HCT116 (cell line): ENCODE data around the gene AXDND1. TPM values are rescaled to one million over a fixed set of nuclear protein-coding genes. Genes with fewer than 3 reads are reported as not detected.
A peak's percentile ranks its signal among the peaks of the same experiment; 100 is the strongest.

Experiments used
- ATAC-seq: fragments of 200-7000 bp; cut with Tn5 transposase; 2 replicates; pipeline ENCODE4 v1.9.1; 2020; ENCODE audit warnings: mild to moderate bottlenecking, moderate library complexity
- BruUV-seq: library from RNA; stranded (reverse); fragments of 400-500 nt; replicated peaks from 2 replicates; lab custom pipeline; 2021; lab: Mats Ljungman, UMichigan
- CTCF ChIA-PET: fragments of 300-600 bp; sonication (Branson Sonifier 250); formaldehyde crosslinking; loops from one replicate; lab custom pipeline; 2021; ENCODE audit warnings: antibody characterized with exemption; lab: Charles Lee
- POLR2A ChIA-PET: fragments of 300-600, 350-600 bp; sonication (Branson Sonifier 250); formaldehyde crosslinking; loops from one replicate; lab custom pipeline; 2021; ENCODE audit warnings: antibody characterized with exemption; lab: Charles Lee
- RAD21 ChIA-PET, 2 experiments: fragments of 300-600 bp; sonication (Branson Sonifier 250); formaldehyde crosslinking; loops; one replicate each; lab custom pipeline; 2023; ENCODE audit warnings: low total read pairs in 2 of 2; ENCODE audit not compliant: uncharacterized antibody in 2 of 2, unreplicated experiment in 2 of 2, low non-redundant PET in 1 of 2; lab: Charles Lee
- DNase-seq: peaks from one replicate; pipeline ENCODE4 v3.0.0-alpha.2; 2010; ENCODE audit warnings: low read depth, low spot score
- H2AFZ ChIP-seq: fragments of 200-600 bp; shearing (Covaris generic), sonication (generic); 2 replicates; pipeline ENCODE4 v1.6.1; 2017; ENCODE audit warnings: low read depth, mixed run types, mixed read lengths, antibody characterized with exemption, low read length; ENCODE audit not compliant: poor library complexity, severe bottlenecking
- H3K27ac ChIP-seq: 2 replicates; pipeline ENCODE4 v1.5.1; 2012; ENCODE audit warnings: low read depth, low read length
- H3K27me3 ChIP-seq: fragments of 200-600 bp; sonication (generic); 2 replicates; pipeline ENCODE4 v1.6.1; 2016; ENCODE audit warnings: mixed run types, low read length, mixed read lengths; ENCODE audit not compliant: insufficient read depth
- H3K36me3 ChIP-seq, 2 experiments: fragments of 200-500 bp in 1 of 2; fragments of 200-600 bp in 1 of 2; sonication (Bioruptor generic) in 1 of 2; sonication (generic) in 1 of 2; 2 replicates each; pipeline versions ENCODE4 v1.5.1 to v1.6.1; 2014 to 2016; ENCODE audit warnings: low read length in 2 of 2, inconsistent platforms in 1 of 2, mixed read lengths in 1 of 2, mixed run types in 1 of 2; ENCODE audit not compliant: insufficient read depth in 2 of 2, control insufficient read depth in 1 of 2
- H3K4me1 ChIP-seq, 2 experiments: fragments of 200-600 bp in 1 of 2; sonication (generic) in 1 of 2; 2 replicates each; pipeline versions ENCODE4 v1.5.1 to v1.6.1; 2012 to 2017; ENCODE audit warnings: low read length in 2 of 2, inconsistent platforms in 1 of 2, mild to moderate bottlenecking in 1 of 2, mixed read lengths in 1 of 2, mixed run types in 1 of 2, moderate library complexity in 1 of 2; ENCODE audit not compliant: insufficient read depth in 2 of 2, control insufficient read depth in 1 of 2
- H3K4me2 ChIP-seq: fragments of 200-600 bp; sonication (generic); 2 replicates; pipeline ENCODE4 v1.6.1; 2017; ENCODE audit warnings: mixed run types, low read length, mixed read lengths
- H3K4me3 ChIP-seq, 2 experiments: fragments of 200-600 bp in 1 of 2; sonication (generic) in 1 of 2; replicated peaks in 1 of 2; 2 replicates each; pipeline ENCODE4 v1.5.1; 2011 to 2016; ENCODE audit warnings: low read length in 2 of 2, control low read depth in 1 of 2, low read depth in 1 of 2, mild to moderate bottlenecking in 1 of 2, mixed read lengths in 1 of 2, mixed run types in 1 of 2
- H3K79me2 ChIP-seq: fragments of 200-600 bp; sonication (generic); 2 replicates; pipeline ENCODE4 v1.6.1; 2017; ENCODE audit warnings: mild to moderate bottlenecking, mixed run types, low read length, moderate library complexity, mixed read lengths; ENCODE audit not compliant: insufficient read depth
- H3K9ac ChIP-seq: fragments of 200-600 bp; sonication (generic); 2 replicates; pipeline ENCODE4 v1.6.1; 2016; ENCODE audit warnings: low read length, mixed read lengths
- H3K9me2 ChIP-seq: fragments of 200-600 bp; sonication (generic), shearing (Covaris generic); 2 replicates; pipeline ENCODE4 v1.6.1; 2017; ENCODE audit warnings: mixed run types, mild to moderate bottlenecking, moderate library complexity; ENCODE audit not compliant: insufficient read depth
- H3K9me3 ChIP-seq, 2 experiments: fragments of 200-500 bp in 1 of 2; fragments of 200-600 bp in 1 of 2; sonication (Bioruptor generic) in 1 of 2; sonication (generic) in 1 of 2; 2 replicates each; pipeline ENCODE4 v1.6.1; 2014 to 2017; ENCODE audit warnings: low read length in 2 of 2, mixed read lengths in 2 of 2, inconsistent platforms in 1 of 2, low read depth in 1 of 2, mild to moderate bottlenecking in 1 of 2, mixed run types in 1 of 2, moderate library complexity in 1 of 2; ENCODE audit not compliant: control insufficient read depth in 1 of 2, insufficient read depth in 1 of 2
- H4K20me1 ChIP-seq: fragments of 200-600 bp; sonication (generic), shearing (Covaris generic); 2 replicates; pipeline ENCODE4 v1.6.1; 2017; ENCODE audit warnings: mixed run types, mild to moderate bottlenecking, moderate library complexity; ENCODE audit not compliant: insufficient read depth
- CTCF ChIP-seq, 3 experiments: fragments of 200-600 bp in 1 of 3; sonication (generic) in 1 of 3; IDR thresholded peaks in 2 of 3; conservative IDR thresholded peaks in 1 of 3; 2 replicates each; pipeline ENCODE4 v1.5.1; 2012 to 2017; ENCODE audit warnings: low read depth in 2 of 3, low read length in 2 of 3, antibody characterized with exemption in 1 of 3, borderline replicate concordance in 1 of 3, control low read depth in 1 of 3, mild to moderate bottlenecking in 1 of 3, mixed read lengths in 1 of 3, mixed run types in 1 of 3, moderate library complexity in 1 of 3; ENCODE audit not compliant: insufficient read depth in 1 of 3
- MAX ChIP-seq: IDR thresholded peaks from 2 replicates; pipeline ENCODE4 v1.6.1; 2012
- POLR2A ChIP-seq: IDR thresholded peaks from 2 replicates; pipeline ENCODE4 v1.7.0; 2011; ENCODE audit warnings: borderline replicate concordance; ENCODE audit not compliant: insufficient read depth, insufficient read length; ENCODE audit errors: extremely low read depth
- POLR2AphosphoS5 ChIP-seq: IDR thresholded peaks from 2 replicates; pipeline ENCODE4 v1.6.1; 2011; ENCODE audit warnings: mild to moderate bottlenecking, low read depth, low read length, moderate library complexity
- SP1 ChIP-seq: IDR thresholded peaks from 2 replicates; pipeline ENCODE4 v1.6.1; 2012; ENCODE audit warnings: low read depth
- intact Hi-C: fragments of 100-400 bp; cut with micrococcal nuclease; formaldehyde crosslinking; loops from 2 replicates; pipeline ENCODE4 v1.10.0; 2022
- total RNA-seq: library from RNA; stranded (reverse); gene quantifications from one replicate; pipeline ENCODE4 v1.2.1, GENCODE V29; 2021; ENCODE audit not compliant: unreplicated experiment

AXDND1 gene
- total RNA-seq, 1 experiment from 2014 or later, result 2.3 TPM

- CTCF ChIA-PET, result no interaction called here
- Histone ChIP-seq H3K9me2 (peaks cover 3% of the 10 kb centered on the region; the same call in 1 of the 2 replicates), H2AFZ (no peak within 1 kb of the TSS), H3K4me3 (no peak within 1 kb of the TSS), H3K36me3 (no peaks in the 10 kb centered on the region), H3K4me2 (no peak within 1 kb of the TSS), H3K27me3 (no peaks in the 10 kb centered on the region), H3K79me2 (no peaks in the 10 kb centered on the region), H3K9ac (no peak within 1 kb of the TSS), H4K20me1 (no peaks in the 10 kb centered on the region), H3K9me3 (no peaks in the 10 kb centered on the region), H3K27ac (no peak within 1 kb of the TSS), H3K4me1 (no peaks in the 10 kb centered on the region)
- no peak for ATAC-seq
- DNase-seq, result no peak
- intact Hi-C loops, result loop anchor here (10.0 kb wide), 1 partner anchor 1057 kb away; no protein-coding TSS in a partner anchor
- BruUV-seq, result no TSS peak
- no peak for TF ChIP-seq POLR2AphosphoS5
- no peak for TF ChIP-seq MAX
- TF ChIP-seq POLR2A, result no peak
- no peak for TF ChIP-seq SP1
- TF ChIP-seq CTCF (IDR thresholded peaks at IDR 0.05 in 2 of 3, conservative IDR thresholded peaks at IDR 0.05 in 1 of 3; ENCODE audit: borderline replicate concordance in 1 of 3, insufficient read depth in 1 of 3, low read depth in 2 of 3, low read length in 2 of 3), result peak in 2 of 3 experiments; percentile 15 to 28; a peak in 1 of 6 replicates
- RAD21 ChIA-PET, result no interaction called here
- POLR2A ChIA-PET, result no interaction called here
Observed at GRCh38 chr1:179591592-179592580, 226.1 kb downstream of the AXDND1 start, which contains the start of gene TDRD5. Gene TDRD5, plus strand, starts transcription at chr1:179591832. Its CDS starts 784 bp downstream, at chr1:179592616.
